ENCODE measurements around the gene SMYD3. TPM values are rescaled to one million over a fixed set of nuclear protein-coding genes. Genes with fewer than 3 reads are reported as not detected.

SMYD3 gene
- total and polyA plus RNA-seq, 5 donors from 2014 or later = 17.7 to 36.6 (median 28.9) TPM

DNA sequence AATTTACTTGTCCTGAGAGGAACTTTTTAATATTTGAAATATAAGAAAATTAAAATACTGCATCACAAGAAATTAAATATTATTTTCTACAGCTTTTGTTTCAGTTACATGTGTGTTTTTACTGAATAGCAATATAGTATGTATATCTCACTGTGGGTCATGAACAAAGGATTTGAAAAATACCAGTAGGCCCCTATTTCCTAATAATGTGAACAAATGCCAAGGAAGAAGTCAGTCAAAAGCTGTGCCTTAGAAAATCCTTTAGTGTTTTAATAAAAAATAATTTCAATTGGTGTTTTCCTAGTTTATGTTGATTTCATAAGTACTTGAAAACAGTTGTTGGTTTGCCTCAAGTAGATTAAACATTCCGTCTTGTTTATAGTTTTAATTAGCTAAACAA, 46.7 kb downstream of the SMYD3 start:
- no peak overlapping the region for H3K27ac ChIP-seq (ENCODE audit: insufficient read depth, low read length, poor library complexity, severe bottlenecking)
- DNase-seq = no peak
- H3K27me3 ChIP-seq (ENCODE audit: control insufficient read depth, insufficient read depth, low read length) = no peaks in the 10 kb centered on the region
- no peak overlapping the region for H3K4me3 ChIP-seq (ENCODE audit: low read depth, low read length)
- H3K4me1 Mint-ChIP-seq = peaks cover 18 to 32% (median 20%) of the 10 kb centered on the region in 4 donors
- ATAC-seq (ENCODE audit: low read depth in 2 of 2) = no peak
- no peaks in the 10 kb centered on the region for H3K9me3 Mint-ChIP-seq
- H3K36me3 ChIP-seq (ENCODE audit: control insufficient read depth, insufficient read depth, low read length) = no peaks in the 10 kb centered on the region
- peaks cover 24% of the 10 kb centered on the region for H3K36me3 Mint-ChIP-seq
- H3K4me1 ChIP-seq (ENCODE audit: control insufficient read depth, insufficient read depth, low read length, poor library complexity, severe bottlenecking) = no peaks in the 10 kb centered on the region
- H3K9me3 ChIP-seq (ENCODE audit: control insufficient read depth in 2 of 2, low read length in 2 of 2) = no peaks in the 10 kb centered on the region
- H3K4me3 Mint-ChIP-seq = no peak overlapping the region
- H3K27ac Mint-ChIP-seq = peak overlapping the region in 1 of 3 donors; percentile 69
- H3K27me3 Mint-ChIP-seq = no peaks in the 10 kb centered on the region

DNA sequence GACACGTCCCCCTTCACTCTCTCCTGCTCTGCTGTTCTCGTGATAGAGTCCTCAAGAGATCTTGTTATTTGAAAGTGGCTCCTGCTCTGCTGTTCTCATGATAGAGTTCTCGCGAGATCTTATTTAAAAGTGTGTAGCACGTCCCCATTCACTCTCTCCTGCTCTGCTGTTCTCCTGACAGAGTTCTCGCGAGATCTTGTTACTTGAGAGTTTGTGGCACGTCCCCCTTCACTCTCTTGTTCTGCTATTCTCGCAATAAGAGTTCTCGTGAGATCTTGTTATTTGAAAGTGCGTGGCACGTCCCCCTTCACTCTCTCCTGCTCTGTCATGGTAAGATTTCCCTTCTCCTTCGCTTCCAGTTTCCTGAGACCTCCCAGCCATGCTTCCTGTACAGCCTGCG, 47.9 kb downstream of the SMYD3 start:
- Mint-ChIP-seq H3K27ac (peak overlapping the region in 1 of 3 donors; percentile 69), H3K9me3 (no peaks in the 10 kb centered on the region), H3K27me3 (no peaks in the 10 kb centered on the region), H3K4me3 (no peak overlapping the region), H3K36me3 (peaks cover 19% of the 10 kb centered on the region), H3K4me1 (peaks cover 18 to 37% (median 20%) of the 10 kb centered on the region in 4 donors)
- Histone ChIP-seq H3K36me3 (ENCODE audit: control insufficient read depth, insufficient read depth, low read length) (no peaks in the 10 kb centered on the region), H3K27me3 (ENCODE audit: control insufficient read depth, insufficient read depth, low read length) (no peaks in the 10 kb centered on the region), H3K4me3 (ENCODE audit: low read depth, low read length) (no peak overlapping the region), H3K4me1 (ENCODE audit: control insufficient read depth, insufficient read depth, low read length, poor library complexity, severe bottlenecking) (no peaks in the 10 kb centered on the region), H3K27ac (ENCODE audit: insufficient read depth, low read length, poor library complexity, severe bottlenecking) (no peak overlapping the region), H3K9me3 (ENCODE audit: control insufficient read depth in 2 of 2, low read length in 2 of 2) (no peaks in the 10 kb centered on the region)
- DNase-seq (no peak), ATAC-seq (ENCODE audit: low read depth in 2 of 2) (no peak)

DNA sequence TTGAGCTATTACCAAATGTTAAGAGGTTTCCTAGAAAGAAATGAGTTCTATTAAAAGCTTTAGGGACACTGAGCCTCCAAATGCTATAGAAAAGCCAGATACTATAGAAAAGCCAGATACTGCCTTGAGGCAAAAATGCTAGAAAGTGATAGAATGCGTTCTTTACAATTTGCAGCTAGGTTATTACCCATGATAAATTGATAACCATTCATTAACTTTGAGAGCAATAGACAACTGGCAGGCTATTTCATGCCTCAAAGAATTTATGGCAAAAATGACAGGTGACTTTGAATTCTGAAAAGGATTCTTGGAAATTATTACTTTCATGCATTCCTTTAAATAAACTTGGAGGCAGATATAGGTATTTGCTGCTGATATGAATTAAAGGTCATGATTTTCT, 51.6 kb downstream of the SMYD3 start:
- H3K27ac Mint-ChIP-seq = no peak overlapping the region
- H3K9me3 ChIP-seq (ENCODE audit: control insufficient read depth in 2 of 2, low read length in 2 of 2) = no peaks in the 10 kb centered on the region
- peaks cover 12% of the 10 kb centered on the region for H3K36me3 Mint-ChIP-seq
- DNase-seq (no peak), ATAC-seq (ENCODE audit: low read depth in 2 of 2) (no peak)
- H3K9me3 Mint-ChIP-seq = no peaks in the 10 kb centered on the region
- peaks cover 18 to 30% (median 21%) of the 10 kb centered on the region in 4 donors for H3K4me1 Mint-ChIP-seq
- no peak overlapping the region for H3K4me3 ChIP-seq (ENCODE audit: low read depth, low read length)
- no peaks in the 10 kb centered on the region for H3K27me3 Mint-ChIP-seq
- no peak overlapping the region for H3K4me3 Mint-ChIP-seq
- no peaks in the 10 kb centered on the region for H3K36me3 ChIP-seq (ENCODE audit: control insufficient read depth, insufficient read depth, low read length)
- H3K4me1 ChIP-seq (ENCODE audit: control insufficient read depth, insufficient read depth, low read length, poor library complexity, severe bottlenecking) = no peaks in the 10 kb centered on the region
- no peaks in the 10 kb centered on the region for H3K27me3 ChIP-seq (ENCODE audit: control insufficient read depth, insufficient read depth, low read length)
- H3K27ac ChIP-seq (ENCODE audit: insufficient read depth, low read length, poor library complexity, severe bottlenecking) = no peak overlapping the region

DNA sequence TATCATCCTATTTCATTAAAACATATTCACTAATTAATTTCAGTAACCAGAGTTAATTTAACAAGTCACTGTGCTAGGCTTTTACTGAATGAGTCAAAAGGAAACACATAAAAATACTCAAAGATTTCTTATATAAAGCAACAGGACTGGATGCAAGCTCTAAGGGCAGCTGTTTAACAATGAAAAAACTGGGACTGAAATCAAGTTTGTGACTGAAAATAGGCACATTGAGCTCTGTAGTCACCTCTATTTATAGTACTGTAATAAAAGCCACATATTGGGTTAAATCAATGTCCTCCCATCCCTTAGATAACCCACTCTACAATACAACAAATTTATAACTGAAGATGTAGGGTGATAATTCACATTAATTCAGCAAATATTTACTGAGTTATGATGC, 52.4 kb downstream of the SMYD3 start:
- no peaks in the 10 kb centered on the region for H3K36me3 ChIP-seq (ENCODE audit: control insufficient read depth, insufficient read depth, low read length)
- H3K4me3 ChIP-seq (ENCODE audit: low read depth, low read length) = no peak overlapping the region
- no peak overlapping the region for H3K27ac ChIP-seq (ENCODE audit: insufficient read depth, low read length, poor library complexity, severe bottlenecking)
- DNase-seq (no peak), ATAC-seq (ENCODE audit: low read depth in 2 of 2) (no peak)
- Mint-ChIP-seq H3K27me3 (no peaks in the 10 kb centered on the region), H3K27ac (no peak overlapping the region), H3K9me3 (no peaks in the 10 kb centered on the region), H3K36me3 (peaks cover 12% of the 10 kb centered on the region), H3K4me3 (no peak overlapping the region), H3K4me1 (peaks cover 12 to 27% (median 17%) of the 10 kb centered on the region in 4 donors)
- H3K4me1 ChIP-seq (ENCODE audit: control insufficient read depth, insufficient read depth, low read length, poor library complexity, severe bottlenecking) = no peaks in the 10 kb centered on the region
- H3K27me3 ChIP-seq (ENCODE audit: control insufficient read depth, insufficient read depth, low read length) = no peaks in the 10 kb centered on the region
- no peaks in the 10 kb centered on the region for H3K9me3 ChIP-seq (ENCODE audit: control insufficient read depth in 2 of 2, low read length in 2 of 2)

DNA sequence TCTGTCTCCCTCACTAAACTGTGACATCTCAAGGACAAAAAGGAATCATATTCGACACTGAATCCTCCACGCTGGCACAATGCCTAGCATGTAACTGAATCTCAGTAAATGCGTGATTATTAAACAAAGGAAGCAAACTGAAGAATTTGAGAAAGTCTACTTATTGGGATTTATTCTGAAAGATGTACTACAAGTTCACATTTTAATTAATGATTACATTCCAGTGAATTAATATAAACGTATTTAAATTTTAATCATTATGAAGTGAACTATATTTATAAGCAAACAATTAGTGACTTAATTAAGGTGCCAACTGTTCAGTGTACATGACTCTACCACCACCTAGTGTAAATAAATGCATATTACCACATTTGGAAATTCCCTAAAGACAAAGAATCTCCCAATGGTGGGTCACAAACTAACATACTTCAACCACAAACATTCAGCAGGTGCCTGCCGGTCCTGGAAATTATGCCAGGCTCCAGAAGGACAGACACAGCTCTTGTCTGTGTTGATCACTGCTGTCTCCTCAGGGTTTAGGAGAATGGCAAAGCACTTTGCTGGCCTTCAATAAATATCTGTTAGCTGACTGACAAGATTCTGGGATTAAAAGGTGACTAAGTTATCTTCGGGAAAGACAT, 56.3 kb downstream of the SMYD3 start:
- peaks cover 12% of the 10 kb centered on the region for H3K36me3 Mint-ChIP-seq
- H3K4me3 Mint-ChIP-seq = no peak overlapping the region
- H3K27ac Mint-ChIP-seq = no peak overlapping the region
- H3K9me3 Mint-ChIP-seq = peaks cover 0 to 4% (median 3%) of the 10 kb centered on the region in 7 donors
- no peak overlapping the region for H3K4me3 ChIP-seq (ENCODE audit: low read depth, low read length)
- H3K36me3 ChIP-seq (ENCODE audit: control insufficient read depth, insufficient read depth, low read length) = no peaks in the 10 kb centered on the region
- H3K9me3 ChIP-seq (ENCODE audit: control insufficient read depth in 2 of 2, low read length in 2 of 2) = no peaks in the 10 kb centered on the region
- ATAC-seq (ENCODE audit: low read depth in 2 of 2) (no peak), DNase-seq (peak in 2 of 3 donors; percentile 17 to 32)
- H3K27me3 ChIP-seq (ENCODE audit: control insufficient read depth, insufficient read depth, low read length) = no peaks in the 10 kb centered on the region
- H3K4me1 ChIP-seq (ENCODE audit: control insufficient read depth, insufficient read depth, low read length, poor library complexity, severe bottlenecking) = no peaks in the 10 kb centered on the region
- H3K27ac ChIP-seq (ENCODE audit: insufficient read depth, low read length, poor library complexity, severe bottlenecking) = no peak overlapping the region
- H3K4me1 Mint-ChIP-seq = peaks cover 4 to 22% (median 13%) of the 10 kb centered on the region in 4 donors
- no peaks in the 10 kb centered on the region for H3K27me3 Mint-ChIP-seq

DNA sequence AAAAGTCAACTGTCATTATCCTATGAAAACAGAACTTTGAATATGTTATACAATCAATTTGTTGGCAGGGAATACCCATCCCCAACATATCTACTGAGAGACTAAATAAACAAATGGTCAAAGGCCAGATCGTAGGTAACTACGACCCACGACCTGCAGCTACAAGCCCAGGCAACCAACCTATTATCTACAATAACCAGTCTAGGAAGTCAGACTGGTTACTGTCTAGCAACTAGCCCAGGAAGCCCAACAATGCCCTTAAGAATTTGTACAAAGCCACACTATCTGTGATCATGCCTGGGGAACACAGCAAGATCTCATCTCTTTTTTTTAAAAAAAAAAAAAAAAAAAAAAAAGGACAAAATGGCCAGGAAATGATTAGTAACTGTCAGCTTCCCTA, 58.7 kb downstream of the SMYD3 start:
- no peaks in the 10 kb centered on the region for H3K4me1 ChIP-seq (ENCODE audit: control insufficient read depth, insufficient read depth, low read length, poor library complexity, severe bottlenecking)
- no peak overlapping the region for H3K4me3 ChIP-seq (ENCODE audit: low read depth, low read length)
- Mint-ChIP-seq H3K27ac (no peak overlapping the region), H3K27me3 (no peaks in the 10 kb centered on the region), H3K4me1 (peaks cover 4 to 20% (median 13%) of the 10 kb centered on the region in 4 donors), H3K9me3 (peaks cover 0 to 4% (median 3%) of the 10 kb centered on the region in 7 donors), H3K4me3 (no peak overlapping the region), H3K36me3 (peaks cover 12% of the 10 kb centered on the region)
- H3K9me3 ChIP-seq (ENCODE audit: control insufficient read depth in 2 of 2, low read length in 2 of 2) = no peaks in the 10 kb centered on the region
- DNase-seq = no peak
- H3K36me3 ChIP-seq (ENCODE audit: control insufficient read depth, insufficient read depth, low read length) = no peaks in the 10 kb centered on the region
- no peak for ATAC-seq (ENCODE audit: low read depth in 2 of 2)
- no peaks in the 10 kb centered on the region for H3K27me3 ChIP-seq (ENCODE audit: control insufficient read depth, insufficient read depth, low read length)
- H3K27ac ChIP-seq (ENCODE audit: insufficient read depth, low read length, poor library complexity, severe bottlenecking) = no peak overlapping the region

DNA sequence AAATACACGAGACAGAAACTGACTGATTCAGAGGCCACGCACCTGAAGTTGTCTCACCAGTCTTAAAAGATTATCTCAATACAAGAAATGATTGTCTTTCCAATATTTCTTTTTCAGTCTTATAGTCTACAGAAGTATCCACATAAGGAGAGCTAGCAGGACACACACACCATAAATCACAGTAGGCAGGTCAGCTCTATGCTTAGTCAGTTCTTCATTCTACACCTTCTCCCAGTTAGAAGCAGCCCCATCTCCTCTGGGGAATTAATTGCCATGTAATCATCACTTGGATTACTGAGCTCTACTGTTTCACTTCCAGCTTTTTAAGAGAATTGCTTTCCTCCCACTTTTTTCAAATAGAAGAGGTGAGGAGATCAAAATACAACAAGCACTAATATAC, 59.6 kb downstream of the SMYD3 start:
- Histone ChIP-seq H3K27ac (ENCODE audit: insufficient read depth, low read length, poor library complexity, severe bottlenecking) (no peak overlapping the region), H3K9me3 (ENCODE audit: control insufficient read depth in 2 of 2, low read length in 2 of 2) (no peaks in the 10 kb centered on the region), H3K36me3 (ENCODE audit: control insufficient read depth, insufficient read depth, low read length) (no peaks in the 10 kb centered on the region), H3K27me3 (ENCODE audit: control insufficient read depth, insufficient read depth, low read length) (no peaks in the 10 kb centered on the region), H3K4me1 (ENCODE audit: control insufficient read depth, insufficient read depth, low read length, poor library complexity, severe bottlenecking) (no peaks in the 10 kb centered on the region), H3K4me3 (ENCODE audit: low read depth, low read length) (no peak overlapping the region)
- no peak overlapping the region for H3K27ac Mint-ChIP-seq
- H3K9me3 Mint-ChIP-seq = peaks cover 0 to 4% (median 3%) of the 10 kb centered on the region in 7 donors
- peaks cover 4 to 20% (median 14%) of the 10 kb centered on the region in 4 donors for H3K4me1 Mint-ChIP-seq
- no peak overlapping the region for H3K4me3 Mint-ChIP-seq
- peaks cover 12% of the 10 kb centered on the region for H3K36me3 Mint-ChIP-seq
- DNase-seq (no peak), ATAC-seq (ENCODE audit: low read depth in 2 of 2) (no peak)
- no peaks in the 10 kb centered on the region for H3K27me3 Mint-ChIP-seq

DNA sequence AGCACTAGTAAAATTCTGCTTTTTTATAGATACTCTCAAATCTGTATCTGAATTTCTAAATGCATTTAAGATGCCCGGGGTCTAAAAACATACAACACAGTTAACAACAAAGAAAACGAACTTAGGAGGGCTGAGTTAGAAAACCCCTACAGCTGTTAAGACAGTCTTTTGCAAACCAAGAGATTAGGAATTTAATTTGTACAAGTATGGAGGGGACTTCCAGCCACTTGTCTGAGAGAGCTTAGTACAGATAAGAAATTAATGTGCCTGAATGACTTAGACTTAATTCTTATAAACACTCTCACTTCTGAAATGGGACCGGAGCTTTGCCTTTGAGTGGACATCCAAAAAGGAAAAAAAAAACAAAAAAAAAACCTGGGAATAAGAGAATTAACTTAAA, 61.6 kb downstream of the SMYD3 start:
- Histone ChIP-seq H3K9me3 (ENCODE audit: control insufficient read depth in 2 of 2, low read length in 2 of 2) (no peaks in the 10 kb centered on the region), H3K4me1 (ENCODE audit: control insufficient read depth, insufficient read depth, low read length, poor library complexity, severe bottlenecking) (no peaks in the 10 kb centered on the region), H3K27ac (ENCODE audit: insufficient read depth, low read length, poor library complexity, severe bottlenecking) (no peak overlapping the region), H3K27me3 (ENCODE audit: control insufficient read depth, insufficient read depth, low read length) (no peaks in the 10 kb centered on the region), H3K4me3 (ENCODE audit: low read depth, low read length) (no peak overlapping the region), H3K36me3 (ENCODE audit: control insufficient read depth, insufficient read depth, low read length) (no peaks in the 10 kb centered on the region)
- no peaks in the 10 kb centered on the region for H3K27me3 Mint-ChIP-seq
- peaks cover 0 to 4% (median 3%) of the 10 kb centered on the region in 7 donors for H3K9me3 Mint-ChIP-seq
- peaks cover 4 to 20% (median 11%) of the 10 kb centered on the region in 4 donors for H3K4me1 Mint-ChIP-seq
- H3K36me3 Mint-ChIP-seq = peaks cover 17% of the 10 kb centered on the region
- DNase-seq = no peak
- ATAC-seq (ENCODE audit: low read depth in 2 of 2) = no peak
- no peak overlapping the region for H3K27ac Mint-ChIP-seq
- no peak overlapping the region for H3K4me3 Mint-ChIP-seq

All from CD4-positive, CD25-positive, alpha-beta regulatory T cell (primary cell).